Measurements from ENCODE around the gene CGB1.
A peak's percentile ranks its signal among the peaks of the same experiment; 100 is the strongest.

The CGB1 gene

DNA sequence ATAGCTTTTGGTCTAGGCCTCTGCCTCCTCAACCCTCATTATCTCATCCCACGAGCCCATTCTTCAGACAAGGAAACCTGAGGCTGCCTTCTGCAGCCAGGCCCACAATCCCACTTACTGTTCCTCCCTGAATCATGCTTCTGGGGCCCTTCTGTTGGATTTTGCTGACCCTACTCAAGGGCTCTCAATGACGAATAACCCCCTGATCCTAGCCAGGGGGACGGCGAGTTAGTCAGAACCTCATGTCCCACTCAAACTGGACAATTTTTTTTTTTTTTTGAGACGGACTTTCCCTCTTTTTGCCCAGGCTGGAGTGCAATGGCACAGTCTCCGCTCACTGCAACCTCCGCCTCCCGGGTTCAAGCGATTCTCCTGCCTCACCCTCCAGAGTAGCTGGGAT lies 14.6 kb downstream of the CGB1 start:
- no peak for DNase-seq

DNA sequence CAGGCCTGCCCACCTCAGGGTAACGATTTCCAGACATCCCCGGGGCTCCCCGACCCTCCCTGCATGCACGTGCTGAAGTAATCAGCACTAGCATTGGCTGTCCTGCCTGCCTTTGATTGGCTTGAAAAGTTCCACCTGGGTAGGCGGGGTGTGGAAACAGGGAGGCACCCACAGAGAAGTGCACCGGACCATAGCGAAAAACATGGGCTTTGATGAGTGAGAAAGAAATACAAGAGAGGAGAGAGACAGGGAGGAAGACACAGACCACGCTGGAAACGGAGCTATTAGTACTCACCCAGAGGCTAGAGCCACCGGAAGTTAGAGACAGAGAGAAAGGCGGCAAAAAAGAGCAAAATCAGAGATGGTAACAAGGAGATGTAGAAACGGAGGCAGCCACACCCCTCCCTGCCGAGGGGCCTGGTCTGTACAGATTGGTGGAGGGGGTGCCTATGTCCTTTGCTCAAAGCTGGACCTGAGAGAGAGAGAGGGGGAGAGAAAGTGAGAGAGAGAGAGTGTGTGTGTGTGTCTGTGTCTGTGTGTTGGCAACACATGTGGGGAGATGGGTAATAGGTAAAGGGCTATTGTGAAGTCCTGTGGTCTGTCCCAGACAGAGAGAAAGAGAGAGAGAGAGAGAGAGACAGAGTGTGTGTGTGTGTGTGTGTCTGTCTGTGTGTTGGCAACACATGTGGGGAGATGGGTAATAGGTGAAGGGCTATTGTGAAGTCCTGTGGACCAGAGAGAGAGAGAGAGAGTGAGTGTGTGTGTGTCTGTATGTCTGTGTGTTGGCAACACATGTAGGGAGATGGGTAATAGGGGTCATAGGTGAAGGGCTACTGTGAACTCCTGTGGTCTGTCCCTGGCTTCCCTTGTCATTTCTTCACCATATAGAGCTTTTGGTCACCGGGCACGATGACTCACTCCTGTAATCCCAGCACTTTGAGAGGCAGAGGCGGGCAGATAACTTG lies 15.5 kb downstream of the CGB1 start:
- no peak for DNase-seq

DNA sequence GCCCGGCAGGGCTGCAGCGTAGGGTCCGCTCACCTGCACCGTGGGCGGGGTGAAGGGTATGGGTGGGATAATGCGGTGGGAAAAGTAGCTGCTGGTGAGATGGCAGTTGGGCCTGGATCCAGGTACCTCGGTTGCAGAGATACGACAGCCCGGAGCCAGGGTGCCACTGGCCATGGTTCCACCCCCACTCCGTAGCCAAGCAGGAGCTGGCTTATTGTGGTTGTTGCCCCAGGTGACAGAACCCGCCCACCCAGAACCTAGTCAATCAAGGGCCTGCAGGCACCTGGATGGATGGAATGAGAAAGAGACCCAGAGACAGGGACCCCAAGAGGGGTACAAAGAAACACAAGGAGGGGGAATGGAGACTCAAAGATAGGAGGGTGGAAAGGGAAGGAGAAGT lies 16.4 kb downstream of the CGB1 start:
- no peak for DNase-seq

DNA sequence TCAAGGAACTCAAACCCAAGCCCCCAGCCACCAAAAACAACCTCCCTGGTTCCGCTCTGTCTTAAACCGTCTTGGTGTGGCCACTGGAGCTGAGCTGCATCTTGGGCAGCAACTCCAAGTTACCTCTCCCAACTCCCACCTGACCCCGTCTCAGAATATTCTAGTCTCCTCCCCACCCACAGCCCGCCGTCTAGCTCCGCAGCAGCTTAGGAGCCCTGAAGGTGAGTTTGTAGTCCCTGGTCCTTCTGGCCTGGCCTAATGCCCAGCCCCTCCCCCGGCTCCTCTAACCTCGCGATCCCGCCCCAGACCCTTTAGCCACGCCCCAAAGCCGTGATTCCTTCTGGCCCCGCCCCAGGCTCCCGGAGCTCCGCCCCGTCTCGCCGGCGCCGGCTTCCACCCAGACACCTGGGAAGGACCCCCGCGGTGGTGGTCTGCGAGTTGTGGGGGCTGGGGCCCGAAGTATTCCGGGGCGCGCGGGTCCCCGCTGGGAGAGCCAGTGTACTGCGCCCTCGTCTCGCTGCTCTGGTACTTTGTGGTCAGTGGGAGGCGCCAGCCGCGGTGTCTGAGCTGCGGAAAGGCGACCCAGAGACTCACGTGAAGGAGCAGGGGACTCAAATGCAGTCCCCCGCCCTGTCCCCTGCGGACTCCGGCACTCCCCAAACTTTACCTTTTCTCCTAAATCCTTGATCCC lies 17.3 kb downstream of the CGB1 start:
- peak in 7 of 58 donors; percentile 1 to 9 (median 5) for DNase-seq

DNA sequence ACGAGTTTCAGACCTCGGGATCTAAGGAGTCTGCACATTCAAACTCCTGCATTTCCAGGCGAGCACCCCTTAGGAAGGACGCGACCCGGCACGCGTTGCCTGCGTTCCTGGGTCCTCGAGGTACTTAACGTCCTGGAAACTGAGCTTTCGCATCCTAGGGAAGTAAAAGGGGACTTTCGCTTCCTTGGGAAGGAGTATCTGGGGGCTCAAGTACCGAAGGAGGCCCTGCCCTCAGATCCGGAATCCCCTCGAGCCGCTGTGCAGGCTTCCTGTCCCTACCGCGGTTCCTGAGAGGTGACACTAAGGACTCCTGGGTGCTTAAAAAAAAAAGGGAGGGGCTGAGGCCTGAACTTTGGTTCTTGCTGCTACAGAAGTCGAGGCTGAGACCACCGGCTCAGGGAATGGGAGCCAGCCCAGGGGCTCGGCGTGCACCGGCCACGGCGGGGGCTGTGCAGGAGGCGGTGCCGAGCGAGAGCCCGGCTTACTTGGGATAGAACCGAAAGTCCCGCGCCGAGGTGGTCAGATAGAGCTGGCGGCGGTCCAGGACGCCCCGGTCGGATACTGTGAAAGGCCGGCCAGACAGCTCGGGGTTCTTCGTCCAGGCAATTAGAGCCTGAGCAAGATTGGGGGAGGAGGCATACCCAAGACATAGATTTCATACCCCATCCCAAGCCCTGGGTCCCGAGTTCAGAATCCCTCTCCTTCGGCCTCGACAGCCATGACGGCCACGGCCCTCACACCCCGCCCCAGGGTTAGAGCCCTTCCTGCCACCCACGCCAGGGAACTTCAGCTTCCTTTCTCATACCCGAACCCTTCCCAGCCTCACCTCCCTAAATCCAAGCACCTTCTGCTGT lies 18.1 kb downstream of the CGB1 start:
- peak in 1 of 58 donors; percentile 5 for DNase-seq

DNA sequence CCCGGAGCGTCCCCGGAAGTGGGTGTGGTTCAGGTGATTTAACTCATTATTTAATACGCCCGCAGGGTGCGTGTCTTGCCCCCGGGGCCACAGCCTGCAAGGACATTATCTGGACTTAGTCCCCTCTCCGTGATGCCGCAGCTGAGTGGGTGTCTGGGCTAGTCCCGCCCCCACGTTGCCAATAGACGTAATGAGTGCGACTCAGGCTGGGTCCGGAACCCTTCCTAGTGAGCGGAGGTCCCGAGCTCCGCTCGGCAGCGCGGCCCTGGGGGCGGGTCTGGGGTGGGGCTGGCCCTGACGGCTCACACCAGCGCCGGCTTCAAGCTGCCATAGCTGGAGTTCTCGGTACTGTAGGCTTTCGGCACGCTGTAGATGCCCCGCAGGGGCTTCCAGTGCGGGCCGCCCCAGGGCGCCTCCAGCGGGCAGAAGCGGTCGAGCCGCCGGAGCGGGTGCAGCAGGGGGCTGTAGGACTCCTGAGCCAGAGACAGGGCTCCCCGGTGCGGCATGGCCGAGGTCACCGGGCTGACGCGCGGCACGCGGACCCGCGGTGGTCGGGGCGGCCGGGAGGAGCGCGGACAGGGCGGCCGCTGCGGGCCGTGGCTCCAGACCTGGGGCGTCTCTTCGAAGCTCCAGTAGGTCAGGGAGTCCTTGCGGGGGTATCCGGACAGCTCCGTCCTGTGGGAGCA lies 18.9 kb downstream of the CGB1 start:
- DNase-seq = peak in 4 of 58 donors; percentile 1 to 32 (median 17)

DNA sequence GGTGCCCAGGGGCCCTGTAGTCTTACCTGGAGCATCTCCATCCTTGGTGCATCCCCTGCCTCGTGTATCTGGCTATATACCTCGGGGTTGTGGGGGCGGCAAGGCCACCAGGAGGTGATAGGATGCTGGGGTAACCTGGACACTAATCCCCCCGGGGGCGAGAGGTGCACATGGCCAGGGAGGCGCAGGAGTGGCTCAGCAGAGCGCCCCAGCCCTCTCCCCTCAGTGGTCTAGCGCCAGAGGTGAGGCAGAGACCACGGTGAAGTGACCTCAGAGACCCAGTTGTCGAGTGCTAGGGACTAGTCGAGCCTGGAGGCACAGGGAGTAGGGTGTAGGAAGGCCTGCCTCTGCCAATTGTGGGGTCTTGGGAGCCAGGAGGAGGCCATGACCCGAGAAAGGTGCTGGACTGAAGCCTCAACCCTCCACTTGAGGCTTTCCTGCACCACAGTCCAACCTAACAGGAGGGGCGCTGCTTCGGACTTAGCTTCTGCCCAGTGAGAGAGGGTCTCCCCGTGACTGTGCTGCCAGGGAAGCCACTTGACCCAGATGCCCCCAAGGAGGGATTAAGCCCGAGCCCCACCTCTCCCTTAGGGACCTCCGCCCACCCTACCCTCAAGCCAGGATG lies 19.5 kb downstream of the CGB1 start, which contains the start of gene LHB:
Gene LHB (minus strand): TSS at position 51 of the 625 bp plus-strand sequence. CDS start 10 bp downstream, at position 41.
- no peak for DNase-seq

DNA sequence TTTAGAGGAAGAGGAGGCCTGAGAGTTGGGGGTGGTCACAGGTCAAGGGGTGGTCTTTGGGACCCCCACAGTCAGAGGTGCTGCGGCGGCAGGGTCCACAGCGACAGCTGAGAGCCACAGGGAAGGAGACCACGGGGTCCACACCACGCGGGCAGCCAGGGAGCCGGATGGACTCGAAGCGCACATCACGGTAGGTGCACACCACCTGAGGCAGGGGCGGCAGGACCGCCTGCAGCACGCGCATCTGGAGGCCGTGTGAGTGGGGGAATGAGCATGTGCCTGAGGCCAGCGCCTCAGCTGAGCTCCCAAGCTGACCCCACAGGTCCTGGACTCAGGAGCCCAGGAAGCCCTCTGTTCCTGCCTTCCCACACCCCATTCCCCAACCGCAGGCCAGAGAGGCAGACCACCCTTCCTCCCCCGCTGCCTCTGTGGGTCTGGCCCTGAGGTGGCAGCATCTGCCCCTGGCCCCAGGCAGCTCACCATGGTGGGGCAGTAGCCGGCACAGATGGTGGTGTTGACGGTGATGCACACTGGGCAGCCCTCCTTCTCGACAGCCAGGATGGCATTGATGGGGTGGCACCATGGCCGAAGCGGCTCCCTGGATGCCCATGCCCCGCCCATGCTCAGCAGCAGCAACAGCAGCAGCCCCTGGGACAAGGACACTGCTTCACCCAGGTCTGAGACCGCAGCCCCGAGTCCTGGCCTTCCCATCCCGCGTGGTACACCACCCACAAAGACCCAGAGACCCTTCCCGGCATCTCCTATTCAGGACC lies 20.4 kb downstream of the CGB1 start:
- no peak for DNase-seq

DNA sequence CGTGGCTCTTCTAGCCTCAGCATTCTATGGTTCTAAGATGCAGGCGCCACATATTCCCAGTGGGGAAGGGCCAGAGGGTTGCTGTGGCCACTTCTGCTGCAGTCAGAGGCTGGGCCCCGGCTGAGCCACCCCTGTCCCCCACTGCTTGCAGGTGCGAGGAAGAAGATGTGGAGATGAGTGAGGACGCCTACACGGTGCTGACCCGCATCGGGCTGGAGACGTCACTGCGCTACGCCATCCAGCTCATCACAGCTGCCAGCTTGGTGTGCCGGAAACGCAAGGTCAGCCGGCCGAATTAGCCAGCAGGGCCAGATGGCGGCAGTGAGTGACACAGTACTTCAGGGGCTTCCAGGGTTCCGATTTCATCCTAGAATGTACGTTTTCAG lies 21.8 kb downstream of the CGB1 start:
- DNase-seq = no peak

DNA sequence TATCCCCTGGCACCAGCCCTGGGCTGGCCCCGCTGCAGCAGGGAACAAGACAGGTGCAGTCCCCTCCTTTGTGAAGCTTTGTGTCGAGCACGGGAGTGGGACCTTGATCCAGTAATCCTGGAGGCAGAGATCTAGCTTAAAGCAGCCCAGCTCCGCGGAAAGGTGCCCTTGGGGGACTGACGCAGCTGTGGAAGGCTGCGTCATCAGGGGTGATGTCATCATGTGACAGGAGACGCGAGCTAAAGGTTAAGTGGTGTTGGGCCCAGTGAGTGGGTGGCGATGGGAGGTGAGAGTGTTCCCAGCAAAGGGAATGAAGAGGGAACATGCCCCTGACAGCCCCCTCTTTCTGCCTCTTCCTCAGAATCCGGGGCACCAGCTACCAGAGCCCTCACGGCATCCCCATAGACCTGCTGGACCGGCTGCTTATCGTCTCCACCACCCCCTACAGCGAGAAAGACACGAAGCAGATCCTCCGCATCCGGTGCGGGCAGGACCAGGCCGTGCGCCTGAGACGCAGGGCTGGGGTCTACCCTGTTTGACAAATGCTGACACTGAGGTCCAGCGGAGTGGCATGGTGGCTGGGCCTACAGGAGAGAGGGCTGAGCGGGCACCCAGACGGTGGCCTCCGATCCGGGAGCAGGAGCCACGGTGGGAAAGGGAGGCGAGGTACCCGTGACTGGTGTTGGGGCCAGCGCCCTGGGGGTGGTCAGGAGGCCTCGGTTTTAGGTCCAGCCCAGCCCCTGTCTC lies 22.4 kb downstream of the CGB1 start:
- no peak for DNase-seq

DNA sequence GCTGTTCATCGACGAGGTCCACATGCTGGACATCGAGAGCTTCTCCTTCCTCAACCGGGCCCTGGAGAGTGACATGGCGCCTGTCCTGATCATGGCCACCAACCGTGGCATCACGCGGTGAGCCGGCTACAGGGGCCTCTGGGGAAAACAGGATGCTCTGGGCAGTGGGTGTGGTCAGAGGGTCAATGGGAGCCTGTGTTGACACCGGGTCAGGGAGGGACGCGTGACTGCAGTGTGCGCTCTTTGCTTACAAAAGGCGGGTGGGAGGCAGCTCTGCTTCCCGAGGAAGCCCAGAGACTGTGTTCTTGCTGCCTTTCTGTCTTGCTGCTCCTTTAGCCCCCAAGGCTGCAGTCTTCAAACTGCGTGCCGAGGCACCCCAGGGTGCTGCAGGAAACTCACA lies 25.5 kb downstream of the CGB1 start:
- no peak for DNase-seq

DNA sequence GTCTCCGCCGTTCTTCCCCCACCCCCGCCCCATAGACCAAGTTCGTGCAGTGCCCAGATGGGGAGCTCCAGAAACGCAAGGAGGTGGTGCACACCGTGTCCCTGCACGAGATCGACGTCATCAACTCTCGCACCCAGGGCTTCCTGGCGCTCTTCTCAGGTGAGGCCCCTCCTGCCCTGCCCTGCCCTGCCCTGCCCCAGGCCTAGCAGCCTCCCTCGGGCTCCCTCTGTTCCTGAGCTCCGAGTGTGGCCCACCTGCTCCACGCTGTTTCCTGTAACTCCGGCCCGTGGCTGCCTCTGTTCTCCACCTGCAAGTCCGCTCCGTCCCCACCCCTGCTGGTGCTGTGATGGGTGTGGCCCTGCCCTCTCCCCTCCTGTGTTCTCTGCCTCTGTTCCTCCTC lies 26.2 kb downstream of the CGB1 start:
- DNase-seq = no peak

DNA sequence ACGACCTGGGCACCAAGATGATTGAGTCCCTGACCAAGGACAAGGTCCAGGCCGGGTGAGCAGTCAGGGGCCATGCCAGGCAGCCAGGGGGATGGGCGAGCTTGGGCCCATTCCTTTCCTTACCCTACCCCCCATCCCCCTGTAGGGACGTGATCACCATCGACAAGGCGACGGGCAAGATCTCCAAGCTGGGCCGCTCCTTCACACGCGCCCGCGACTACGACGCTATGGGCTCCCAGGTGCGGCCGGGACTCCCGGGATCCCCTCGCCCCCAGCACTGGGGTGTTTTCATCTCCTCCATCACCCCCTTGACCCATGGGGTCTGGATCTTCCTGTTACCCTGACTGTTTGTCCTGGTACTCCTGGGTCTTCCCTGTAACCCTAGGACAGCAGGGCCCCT lies 26.9 kb downstream of the CGB1 start:
- DNase-seq = no peak

DNA sequence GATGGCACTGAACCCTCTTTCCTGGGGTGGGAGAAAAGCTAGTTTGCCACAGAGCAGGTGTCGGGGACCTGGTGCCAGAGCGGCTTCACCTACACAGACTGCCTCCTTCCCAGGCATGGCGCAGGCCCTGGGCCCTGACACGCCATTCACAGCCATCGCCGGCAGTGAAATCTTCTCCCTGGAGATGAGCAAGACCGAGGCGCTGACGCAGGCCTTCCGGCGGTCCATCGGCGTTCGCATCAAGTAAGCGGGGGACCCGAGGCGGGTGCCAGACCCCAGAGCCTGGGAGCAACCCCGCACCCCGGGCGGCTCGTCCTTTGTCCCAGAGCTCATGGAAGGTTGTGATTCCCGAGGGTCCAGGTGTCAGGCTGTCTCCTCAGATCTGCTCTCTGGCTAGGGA lies 29.8 kb downstream of the CGB1 start:
- no peak for DNase-seq

DNA sequence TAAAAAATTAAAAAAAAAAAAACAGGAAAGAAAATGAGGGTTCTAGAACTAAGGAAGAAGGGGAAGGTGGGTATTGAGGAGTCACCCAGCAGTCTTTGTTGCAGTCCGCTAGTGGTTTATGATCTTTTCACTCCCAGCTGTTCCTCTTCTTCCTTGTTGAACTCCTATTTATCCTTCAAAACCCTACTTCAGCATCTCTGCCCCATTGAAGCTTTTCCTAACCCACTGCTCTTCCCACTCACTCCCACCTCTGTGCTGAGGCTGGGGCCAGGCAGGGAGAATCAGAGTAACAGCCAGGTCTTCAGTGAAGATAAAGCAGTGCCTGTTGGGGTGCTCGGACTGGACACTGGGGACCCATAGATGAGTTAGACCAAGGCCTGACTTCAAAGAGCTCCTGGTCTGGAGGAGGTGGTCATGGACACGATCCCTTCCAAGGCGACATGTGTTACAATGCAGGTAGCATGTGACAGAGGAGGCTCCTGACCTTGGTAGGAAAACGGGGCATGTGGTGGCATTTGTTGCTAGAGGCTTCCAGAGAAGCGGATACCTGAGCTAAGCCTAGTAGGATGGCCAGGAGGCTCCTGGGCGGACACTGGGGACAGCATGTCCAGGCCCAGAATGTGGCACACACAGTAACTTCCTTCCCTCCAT lies 31.6 kb downstream of the CGB1 start:
- DNase-seq = no peak

DNA sequence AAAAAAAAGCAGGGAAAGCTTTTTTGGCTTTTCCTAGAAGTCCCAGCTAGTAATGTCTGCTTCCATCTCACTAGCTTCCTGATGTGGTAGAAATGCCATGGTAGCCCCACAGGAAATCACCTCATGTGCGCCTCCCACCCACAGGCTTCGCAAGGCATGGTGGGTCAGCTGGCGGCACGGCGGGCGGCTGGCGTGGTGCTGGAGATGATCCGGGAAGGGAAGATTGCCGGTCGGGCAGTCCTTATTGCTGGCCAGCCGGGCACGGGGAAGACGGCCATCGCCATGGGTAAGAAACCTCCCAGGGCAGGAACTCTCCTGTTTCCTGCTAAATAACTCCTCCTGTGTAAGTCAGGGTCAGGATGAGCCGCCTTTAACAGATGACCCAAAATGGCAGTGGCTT lies 32.6 kb downstream of the CGB1 start:
- DNase-seq = no peak

DNA sequence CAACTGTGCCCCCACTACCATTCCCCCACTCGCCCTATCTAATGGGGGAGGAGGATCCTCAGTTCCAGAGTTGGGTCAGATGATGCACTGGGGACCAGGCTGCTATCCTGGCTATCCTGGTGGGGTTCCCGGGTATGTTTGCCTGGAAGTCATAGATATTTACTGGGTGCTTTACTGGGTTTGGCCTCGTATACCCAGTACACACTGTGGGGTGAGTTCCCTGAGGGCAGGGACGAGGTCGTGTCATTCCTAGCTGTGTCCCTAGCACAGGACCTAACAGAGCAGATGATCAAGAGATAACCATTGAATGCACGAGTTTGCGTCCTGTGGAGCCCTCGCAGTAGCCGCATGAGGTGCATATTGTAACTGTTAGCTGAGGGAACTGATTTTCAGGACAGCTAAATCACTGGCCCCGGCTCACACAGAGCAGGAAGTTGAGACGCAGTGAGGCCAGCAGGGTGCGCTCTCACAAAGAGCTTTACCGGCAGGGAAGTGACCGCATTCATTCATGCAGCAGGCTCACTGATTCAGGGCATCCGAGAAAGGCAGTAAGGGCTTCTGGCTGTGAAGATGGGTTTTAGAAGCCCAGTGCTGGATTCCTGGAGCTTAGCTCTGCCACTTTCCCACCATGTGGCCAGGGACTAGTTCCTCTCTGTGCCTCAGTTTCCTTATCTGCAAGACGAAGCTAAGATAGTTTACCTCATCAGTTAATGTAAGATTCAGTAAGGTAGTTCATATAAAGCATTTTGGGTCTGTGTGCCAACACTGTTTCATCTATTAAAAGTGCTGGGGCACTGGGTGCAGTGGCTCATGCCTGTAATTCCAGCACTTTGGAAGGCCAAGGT lies 37.0 kb downstream of the CGB1 start:
- peak in 14 of 58 donors; percentile 2 to 41 (median 12) for DNase-seq
